H1 (cell line): ENCODE results near the gene RABEP2. TPM values are rescaled to one million over a fixed set of nuclear protein-coding genes. Genes with fewer than 3 reads are reported as not detected.

Source experiments
- ASH2L ChIP-seq: fragments of 200-600, 300-600 bp; sonication (generic); IDR thresholded peaks from one replicate; pipeline ENCODE4 v1.7.1; 2017; ENCODE audit warnings: low read length
- BCL11A ChIP-seq, 2 experiments: IDR thresholded peaks; one replicate each; pipeline ENCODE4 v1.6.1; 2011; ENCODE audit warnings: low read depth in 2 of 2, low read length in 2 of 2, mild to moderate bottlenecking in 2 of 2
- BRCA1 ChIP-seq: IDR thresholded peaks from 2 replicates; pipeline ENCODE4 v1.6.1; 2012; ENCODE audit warnings: low read depth, low read length, improper control_type of control experiment
- CBX5 ChIP-seq: fragments of 300-800, 300-1000 bp; sonication (generic); IDR thresholded peaks from 2 replicates; pipeline ENCODE4 v1.7.1; 2016; ENCODE audit warnings: antibody characterized with exemption, low read length, low read depth
- CBX8 ChIP-seq: fragments of 300-800, 300-1000 bp; sonication (generic); IDR thresholded peaks from 2 replicates; pipeline ENCODE4 v1.7.1; 2016; ENCODE audit warnings: low read depth, low read length, borderline replicate concordance
- CTBP2 ChIP-seq: IDR thresholded peaks from 2 replicates; pipeline ENCODE4 v1.7.0; 2011; ENCODE audit warnings: borderline replicate concordance, mild to moderate bottlenecking, moderate library complexity, mixed read lengths, low read length; ENCODE audit not compliant: insufficient read depth, insufficient read length
- E2F6 ChIP-seq: IDR thresholded peaks from 2 replicates; pipeline ENCODE4 v1.6.1; 2012; ENCODE audit warnings: inconsistent platforms
- EGR1 ChIP-seq: IDR thresholded peaks from 2 replicates; pipeline ENCODE4 v1.6.1; 2011; ENCODE audit warnings: low read depth, low read length, borderline replicate concordance
- FOSL1 ChIP-seq: IDR thresholded peaks from 2 replicates; pipeline ENCODE4 v1.6.1; 2011; ENCODE audit warnings: mild to moderate bottlenecking, low read depth, low read length, moderate library complexity; ENCODE audit not compliant: insufficient read depth
- GTF2F1 ChIP-seq: IDR thresholded peaks from 2 replicates; pipeline ENCODE4 v1.6.1; 2012; ENCODE audit warnings: low read depth, low read length, improper control_type of control experiment, borderline replicate concordance
- JUN ChIP-seq: IDR thresholded peaks from 2 replicates; pipeline ENCODE4 v1.6.1; 2011; ENCODE audit warnings: low read depth, mild to moderate bottlenecking, improper control_type of control experiment, low read length
- JUND ChIP-seq: IDR thresholded peaks from 2 replicates; pipeline ENCODE4 v1.6.1; 2011; ENCODE audit warnings: mild to moderate bottlenecking, improper control_type of control experiment, low read length
- KDM4A ChIP-seq: IDR thresholded peaks from one replicate; pipeline ENCODE4 v1.7.1; 2012; ENCODE audit warnings: low read depth, mild to moderate bottlenecking, moderate library complexity, low read length, inconsistent platforms; ENCODE audit not compliant: severe bottlenecking
- MAFK ChIP-seq: IDR thresholded peaks from 2 replicates; pipeline ENCODE4 v1.6.1; 2012; ENCODE audit warnings: low read depth, mild to moderate bottlenecking, improper control_type of control experiment, low read length
- MAX ChIP-seq: IDR thresholded peaks from 2 replicates; pipeline ENCODE4 v1.6.1; 2012; ENCODE audit warnings: inconsistent platforms
- POLR2A ChIP-seq, 2 experiments: IDR thresholded peaks; 1 replicate in 1 of 2; 2 replicates in 1 of 2; pipeline ENCODE4 v1.6.1; 2011; ENCODE audit warnings: low read depth in 2 of 2, low read length in 2 of 2, mild to moderate bottlenecking in 2 of 2; ENCODE audit errors: control extremely low read depth in 1 of 2
- POU5F1 ChIP-seq: IDR thresholded peaks from 2 replicates; pipeline ENCODE4 v1.6.1; 2011; ENCODE audit warnings: low read depth, mild to moderate bottlenecking, low read length, moderate library complexity
- RBBP5 ChIP-seq: IDR thresholded peaks from 2 replicates; pipeline ENCODE4 v1.7.1; 2012; ENCODE audit warnings: low read depth, mild to moderate bottlenecking, inconsistent platforms, low read length, moderate library complexity, borderline replicate concordance
- RNF2 ChIP-seq: fragments of 200-900, 300-1000 bp; sonication (generic); IDR thresholded peaks from 2 replicates; pipeline ENCODE4 v1.7.1; 2016; ENCODE audit warnings: borderline replicate concordance, low read depth, mild to moderate bottlenecking, antibody characterized with exemption, low read length; ENCODE audit not compliant: poor library complexity, severe bottlenecking; ENCODE audit errors: missing control alignments
- SIRT6 ChIP-seq: IDR thresholded peaks from one replicate; pipeline ENCODE4 v1.7.1; 2012; ENCODE audit warnings: low read length, inconsistent platforms
- TAF1 ChIP-seq: IDR thresholded peaks from 2 replicates; pipeline ENCODE4 v1.6.1; 2011; ENCODE audit warnings: mild to moderate bottlenecking, low read depth, low read length
- TBP ChIP-seq: IDR thresholded peaks from 2 replicates; pipeline ENCODE4 v1.6.1; 2011; ENCODE audit warnings: low read depth, low read length, improper control_type of control experiment
- TCF12 ChIP-seq: IDR thresholded peaks from 2 replicates; pipeline ENCODE4 v1.6.1; 2011; ENCODE audit warnings: low read depth, mild to moderate bottlenecking, low read length
- TEAD4 ChIP-seq: IDR thresholded peaks from 2 replicates; pipeline ENCODE4 v1.6.1; 2012; ENCODE audit warnings: low read depth, low read length, inconsistent platforms, mixed read lengths
- ZNF274 ChIP-seq: IDR thresholded peaks from 2 replicates; pipeline ENCODE4 v1.7.0; 2012; ENCODE audit warnings: low read length, borderline replicate concordance; ENCODE audit errors: extremely low read depth
- polyA plus RNA-seq, 7 experiments: library from polyadenylated mRNA; depleted of rRNA in 3 of 7; stranded (reverse) in 5 of 7; unstranded in 2 of 7; fragments of >200 nt in 5 of 7; fragments of 200-250 nt in 2 of 7; gene quantifications; 1 replicate in 5 of 7; 2 replicates in 1 of 7; 4 replicates in 1 of 7; pipeline versions ENCODE4 v1.2.1 to v1.2.3, GENCODE V29; 2011 to 2013; ENCODE audit warnings: missing spikeins in 2 of 7, mixed read lengths in 2 of 7
- total RNA-seq: library from RNA; stranded (reverse); fragmentation: NEBNext Ultra II Directional; extraction: Animal tissue kit (Norgen Biotek cat#: 25700); gene quantifications from 2 replicates; pipeline ENCODE4 v1.2.1, GENCODE V29; 2021

Gene RABEP2
- total and polyA plus RNA-seq, 2 of the 8 experiments (the other 6 are each of a cell fraction or from before 2014, with no cell fraction given): 10.4 to 14.9 TPM

- no peak for TF ChIP-seq E2F6
- no peak for TF ChIP-seq RBBP5
- no peak for TF ChIP-seq CBX5
- peak; percentile 41; the same call in 1 of the 2 replicates for TF ChIP-seq MAX
- no peak for TF ChIP-seq JUN
- no peak for TF ChIP-seq TEAD4
- TF ChIP-seq FOSL1: no peak
- TF ChIP-seq KDM4A: peak; percentile 55
- TF ChIP-seq EGR1: no peak
- peak in 1 of 2 experiments; percentile 47; a peak in 1 of 3 replicates for TF ChIP-seq POLR2A (IDR thresholded peaks at IDR 0.05; ENCODE audit: control extremely low read depth in 1 of 2, low read depth in 2 of 2, low read length in 2 of 2)
- TF ChIP-seq ZNF274: no peak
- TF ChIP-seq TCF12: no peak
- TF ChIP-seq GTF2F1: no peak
- no peak for TF ChIP-seq BCL11A (IDR thresholded peaks at IDR 0.05; ENCODE audit: low read depth in 2 of 2, low read length in 2 of 2)
- no peak for TF ChIP-seq CBX8
- TF ChIP-seq MAFK: no peak
- TF ChIP-seq RNF2: no peak
- TF ChIP-seq CTBP2: no peak
- no peak for TF ChIP-seq SIRT6
- no peak for TF ChIP-seq JUND
- no peak for TF ChIP-seq ASH2L
- TF ChIP-seq BRCA1: no peak
- TF ChIP-seq TBP: peak; percentile 68; the same call in 1 of the 2 replicates
- TF ChIP-seq TAF1: peak; percentile 78; the same call in 1 of the 2 replicates
- no peak for TF ChIP-seq POU5F1
Measured at GRCh38 chr16:28950648-28951409, 25.8 kb upstream of the RABEP2 start, which contains the start of gene NFATC2IP (continued).
